Iris pigment epithelial cell (primary cell): ENCODE measurements around the gene AZU1.
"Not testable (repeated sequence)": the region's sequence is repeated elsewhere in the genome, so short reads cannot be mapped to it uniquely, and the experiment has no call there.

ENCODE experiments used
- DNase-seq: peaks from one replicate; pipeline ENCODE4 v3.0.0-alpha.2; 2011; ENCODE audit warnings: low read depth

The AZU1 gene

GRCh38 chr19:810883-811489, 16.7 kb upstream of the AZU1 start:
- DNase-seq, result no peak

GRCh38 chr19:811506-812048, 16.1 kb upstream of the AZU1 start:
- no peak for DNase-seq

- DNase-seq, result no peak
Measured at GRCh38 chr19:812049-812746, 15.4 kb upstream of the AZU1 start.

GRCh38 chr19:812747-813218, 14.9 kb upstream of the AZU1 start:
- no peak for DNase-seq

GRCh38 chr19:813219-814151, 14.2 kb upstream of the AZU1 start:
- DNase-seq, result no peak

- DNase-seq, result no peak
Measured at GRCh38 chr19:814152-815078, 13.2 kb upstream of the AZU1 start.

- no peak for DNase-seq
Measured at GRCh38 chr19:815079-815774, 12.4 kb upstream of the AZU1 start.

GRCh38 chr19:815775-816499, 11.7 kb upstream of the AZU1 start:
- no peak for DNase-seq

GRCh38 chr19:816500-816857, 11.2 kb upstream of the AZU1 start:
- DNase-seq, result no peak

GRCh38 chr19:820212-820611, 7.4 kb upstream of the AZU1 start:
- DNase-seq, result not testable (repeated sequence)

GRCh38 chr19:821231-821824, 6.3 kb upstream of the AZU1 start:
- no peak for DNase-seq

GRCh38 chr19:821825-822503, 5.7 kb upstream of the AZU1 start, which contains the start of gene PLPPR3:
PLPPR3 (minus strand) TSS chr19:821955; CDS start chr19:821559, 396 bp downstream.
- DNase-seq, result no peak

- peak; percentile 49 for DNase-seq
Measured at GRCh38 chr19:823565-824121, 4.0 kb upstream of the AZU1 start.

- DNase-seq, result no peak
Measured at GRCh38 chr19:824885-825284, 2.8 kb upstream of the AZU1 start.

GRCh38 chr19:825897-826644, 1.6 kb upstream of the AZU1 start:
- DNase-seq, result no peak

GRCh38 chr19:827314-827709, 325 bp upstream of the AZU1 start:
- DNase-seq, result no peak

GRCh38 chr19:829129-829758, 1.6 kb downstream of the AZU1 start:
- DNase-seq, result no peak
